Mesothelial cell of epicardium (in vitro differentiated cells): ENCODE results near the gene SCFD2. TPM values are rescaled to one million over a fixed set of nuclear protein-coding genes. Genes with fewer than 3 reads are reported as not detected.

ENCODE experiments used
- DNase-seq, 2 experiments: peaks; one replicate each; pipeline ENCODE4 v3.0.0; 2021; ENCODE audit warnings: low spot score in 2 of 2; ENCODE audit not compliant: unreplicated experiment in 2 of 2
- H3K27ac Mint-ChIP-seq: 2 replicates; pipeline ENCODE4 v1.8.0; 2021; ENCODE audit warnings: mixed read lengths
- H3K27me3 Mint-ChIP-seq: 2 replicates; pipeline ENCODE4 v1.8.0; 2021; ENCODE audit warnings: low read depth, mixed read lengths
- H3K36me3 Mint-ChIP-seq: 2 replicates; pipeline ENCODE4 v1.8.0; 2021; ENCODE audit warnings: mixed read lengths
- H3K4me1 Mint-ChIP-seq: 2 replicates; pipeline ENCODE4 v1.8.0; 2021; ENCODE audit warnings: mixed read lengths
- H3K4me3 Mint-ChIP-seq: 2 replicates; pipeline ENCODE4 v1.8.0; 2021; ENCODE audit warnings: mild to moderate bottlenecking, moderate library complexity, mixed read lengths
- H3K9me3 Mint-ChIP-seq: 2 replicates; pipeline ENCODE4 v1.8.0; 2021; ENCODE audit warnings: mixed read lengths
- total RNA-seq: library from RNA; stranded (reverse); gene quantifications from 3 replicates; pipeline ENCODE4 v1.2.1, GENCODE V29; 2021
- TF ChIP-seq, protein P1 (sequence below): fragments of 200-600 bp; sonication (generic); IDR thresholded peaks from one replicate; pipeline ENCODE4 v1.5.0; 2021; ENCODE audit warnings: antibody characterized with exemption; ENCODE audit not compliant: unreplicated experiment

The SCFD2 gene
- total RNA-seq, 1 donor from 2014 or later, result 15.6 TPM

DNA sequence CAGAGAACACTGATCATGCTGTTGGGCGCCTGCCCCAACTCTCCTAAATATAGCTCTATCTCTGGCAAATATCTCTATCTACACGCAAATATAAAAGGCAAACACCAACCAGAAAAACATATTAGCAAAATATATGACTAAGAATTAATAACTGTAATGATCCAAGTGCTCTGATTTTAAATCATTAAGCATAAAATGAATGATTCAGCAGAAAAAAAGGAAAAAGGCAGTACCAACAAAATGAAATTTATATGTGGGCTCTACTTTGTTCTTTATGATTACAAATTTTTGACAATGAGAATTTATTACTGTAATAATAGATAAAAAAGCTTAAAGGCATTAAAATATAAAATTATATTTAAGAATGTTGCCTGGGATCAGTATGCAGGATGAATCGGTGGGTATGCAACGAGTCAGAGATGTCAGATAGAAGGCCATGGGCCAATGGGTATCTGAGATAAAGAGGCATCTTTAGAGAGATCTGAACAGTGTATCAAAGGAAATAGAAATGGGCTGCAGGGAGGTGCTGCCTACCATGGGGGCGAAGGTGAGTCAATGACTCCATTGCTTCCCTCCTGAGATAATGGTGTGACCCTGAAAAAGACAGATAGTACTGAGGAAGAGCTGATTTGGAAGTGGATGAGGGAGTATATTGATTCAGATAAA lies 234.8 kb downstream of the SCFD2 start:
- no peaks in the 10 kb centered on the region for H3K27me3 Mint-ChIP-seq
- TF ChIP-seq, protein P1, sequence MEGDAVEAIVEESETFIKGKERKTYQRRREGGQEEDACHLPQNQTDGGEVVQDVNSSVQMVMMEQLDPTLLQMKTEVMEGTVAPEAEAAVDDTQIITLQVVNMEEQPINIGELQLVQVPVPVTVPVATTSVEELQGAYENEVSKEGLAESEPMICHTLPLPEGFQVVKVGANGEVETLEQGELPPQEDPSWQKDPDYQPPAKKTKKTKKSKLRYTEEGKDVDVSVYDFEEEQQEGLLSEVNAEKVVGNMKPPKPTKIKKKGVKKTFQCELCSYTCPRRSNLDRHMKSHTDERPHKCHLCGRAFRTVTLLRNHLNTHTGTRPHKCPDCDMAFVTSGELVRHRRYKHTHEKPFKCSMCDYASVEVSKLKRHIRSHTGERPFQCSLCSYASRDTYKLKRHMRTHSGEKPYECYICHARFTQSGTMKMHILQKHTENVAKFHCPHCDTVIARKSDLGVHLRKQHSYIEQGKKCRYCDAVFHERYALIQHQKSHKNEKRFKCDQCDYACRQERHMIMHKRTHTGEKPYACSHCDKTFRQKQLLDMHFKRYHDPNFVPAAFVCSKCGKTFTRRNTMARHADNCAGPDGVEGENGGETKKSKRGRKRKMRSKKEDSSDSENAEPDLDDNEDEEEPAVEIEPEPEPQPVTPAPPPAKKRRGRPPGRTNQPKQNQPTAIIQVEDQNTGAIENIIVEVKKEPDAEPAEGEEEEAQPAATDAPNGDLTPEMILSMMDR, result no peak
- no peak for DNase-seq
- H3K36me3 Mint-ChIP-seq, result no peaks in the 10 kb centered on the region
- H3K27ac Mint-ChIP-seq, result no peak overlapping the region
- H3K9me3 Mint-ChIP-seq, result no peaks in the 10 kb centered on the region
- H3K4me3 Mint-ChIP-seq, result no peak overlapping the region
- H3K4me1 Mint-ChIP-seq, result peaks cover 2% of the 10 kb centered on the region

DNA sequence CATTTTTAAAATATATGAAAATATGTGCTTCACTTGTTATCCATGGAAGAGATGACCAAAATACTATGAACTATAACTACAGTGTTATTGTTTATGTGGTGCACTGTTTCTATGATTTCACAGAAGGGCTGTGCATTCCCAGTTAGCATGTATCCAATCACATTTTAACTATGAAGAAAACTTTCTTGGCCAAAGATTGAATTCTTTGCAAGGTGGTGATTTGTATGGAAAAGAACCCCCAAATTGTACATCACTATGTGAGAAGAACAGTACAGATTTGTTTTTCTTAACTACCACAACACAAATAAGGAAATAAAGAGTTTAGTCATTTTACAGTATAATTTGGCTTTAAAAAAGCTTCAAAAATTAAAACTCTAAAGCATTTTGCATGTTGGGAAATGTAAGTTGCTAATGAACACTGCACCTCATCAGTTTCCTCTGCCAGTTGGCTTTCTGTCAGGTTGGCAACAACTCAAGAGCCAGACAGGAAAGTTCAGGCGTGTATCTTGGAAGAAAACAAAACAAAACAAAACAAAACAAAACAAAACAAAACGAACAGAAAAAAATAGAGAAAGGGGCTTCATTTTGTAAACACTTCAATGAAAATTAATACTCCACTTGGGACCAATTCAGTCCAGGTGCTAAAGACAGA lies 237.0 kb downstream of the SCFD2 start:
- DNase-seq, result no peak
- H3K4me1 Mint-ChIP-seq, result peaks cover 2% of the 10 kb centered on the region
- TF ChIP-seq, protein P1, result no peak
- H3K27me3 Mint-ChIP-seq, result no peaks in the 10 kb centered on the region
- no peak overlapping the region for H3K27ac Mint-ChIP-seq
- H3K4me3 Mint-ChIP-seq, result no peak overlapping the region
- no peaks in the 10 kb centered on the region for H3K9me3 Mint-ChIP-seq
- H3K36me3 Mint-ChIP-seq, result no peaks in the 10 kb centered on the region

DNA sequence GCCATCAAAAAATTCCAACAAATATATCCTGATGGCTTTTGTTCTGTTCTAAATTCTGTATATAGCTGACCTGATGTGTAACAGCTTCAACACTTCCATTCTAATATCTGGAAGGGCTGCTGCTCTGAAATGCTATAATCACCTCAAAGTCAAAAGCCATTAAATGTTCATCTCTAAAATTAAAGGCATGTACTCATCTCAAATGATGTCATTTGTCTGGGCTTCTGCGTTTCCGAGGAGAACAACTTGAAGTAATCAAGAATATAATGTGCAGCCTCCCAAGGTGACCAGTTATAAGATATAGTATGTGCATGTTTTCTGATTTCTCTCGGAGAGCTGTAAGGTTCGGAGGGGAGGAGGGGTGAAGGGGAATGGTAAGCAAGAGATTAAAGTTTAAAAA lies 237.6 kb downstream of the SCFD2 start:
- Mint-ChIP-seq H3K4me3 (no peak overlapping the region), H3K27me3 (no peaks in the 10 kb centered on the region), H3K4me1 (peaks cover 2% of the 10 kb centered on the region), H3K9me3 (no peaks in the 10 kb centered on the region), H3K27ac (no peak overlapping the region), H3K36me3 (no peaks in the 10 kb centered on the region)
- TF ChIP-seq, protein P1, result no peak
- DNase-seq, result no peak

DNA sequence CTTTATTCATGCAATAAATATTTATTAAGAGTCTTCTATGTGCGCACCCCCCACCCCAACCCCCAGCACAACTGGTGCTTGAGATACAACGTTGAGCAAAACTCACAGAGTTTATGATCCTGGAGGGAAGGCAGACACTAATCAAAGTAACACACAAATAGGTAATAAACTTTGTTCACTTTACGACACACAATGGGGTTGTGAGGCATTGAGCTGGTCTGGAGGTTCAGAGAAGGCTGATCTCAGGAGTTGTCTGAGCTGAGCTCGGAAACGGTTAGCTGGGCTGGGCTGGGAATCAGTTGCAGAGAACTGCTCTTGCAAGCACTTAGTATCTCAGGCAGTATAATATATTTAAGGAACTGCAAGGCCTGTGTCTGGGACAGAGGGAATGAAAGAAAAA lies 238.5 kb downstream of the SCFD2 start:
- Mint-ChIP-seq H3K4me1 (peaks cover 2% of the 10 kb centered on the region), H3K27ac (no peak overlapping the region), H3K9me3 (no peaks in the 10 kb centered on the region), H3K36me3 (no peaks in the 10 kb centered on the region), H3K4me3 (no peak overlapping the region), H3K27me3 (no peaks in the 10 kb centered on the region)
- TF ChIP-seq, protein P1, result no peak
- DNase-seq, result no peak

DNA sequence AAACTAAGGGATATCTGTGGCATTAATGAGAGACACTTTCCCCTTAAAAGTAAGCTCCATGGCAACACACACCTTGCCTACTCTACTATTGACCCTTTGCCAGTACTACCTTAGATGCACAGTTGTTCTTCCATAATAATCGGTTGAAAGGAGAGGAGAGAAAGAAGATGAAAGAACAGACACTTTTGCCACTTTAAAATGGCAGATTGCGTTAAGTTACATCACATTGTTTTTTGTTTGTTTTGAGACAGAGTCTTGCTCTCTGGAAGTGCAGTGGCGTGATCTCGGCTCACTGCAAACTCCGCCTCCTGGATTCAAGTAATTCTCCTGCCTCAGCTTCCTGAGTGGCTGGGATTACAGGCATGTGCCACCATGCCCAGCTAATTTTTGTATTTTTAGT lies 239.8 kb downstream of the SCFD2 start:
- DNase-seq, result no peak
- H3K4me3 Mint-ChIP-seq, result no peak overlapping the region
- H3K36me3 Mint-ChIP-seq, result no peaks in the 10 kb centered on the region
- TF ChIP-seq, protein P1, result no peak
- peaks cover 9% of the 10 kb centered on the region for H3K4me1 Mint-ChIP-seq
- no peaks in the 10 kb centered on the region for H3K9me3 Mint-ChIP-seq
- H3K27me3 Mint-ChIP-seq, result no peaks in the 10 kb centered on the region
- H3K27ac Mint-ChIP-seq, result no peak overlapping the region
